ENCODE results near the gene FAM170B. TPM values are rescaled to one million over a fixed set of nuclear protein-coding genes. Genes with fewer than 3 reads are reported as not detected.

The FAM170B gene
- total RNA-seq, 1 experiment from 2014 or later: not detected

GRCh38 chr10:49112851-49113250, 21.0 kb downstream of the FAM170B start (continued):
- TF ChIP-seq HMGXB4 (CRISPR knock-in tag; IDR thresholded peaks at IDR 0.05): no peak
- TF ChIP-seq ATF3 (CRISPR knock-in tag; conservative IDR thresholded peaks at IDR 0.05): no peak

- no peaks in the 10 kb centered on the region for H3K9me3 Mint-ChIP-seq
These were observed 21.7 kb downstream of the FAM170B start for GRCh38 chr10:49112098-49112497.

GRCh38 chr10:49111320-49111698, 22.5 kb downstream of the FAM170B start:
- Mint-ChIP-seq H3K9me3 (no peaks in the 10 kb centered on the region), H3K36me3 (no peaks in the 10 kb centered on the region)
- no peak for TF ChIP-seq ZNF232 (CRISPR knock-in tag; IDR thresholded peaks at IDR 0.05)
- no peak for TF ChIP-seq RELA (CRISPR knock-in tag; IDR thresholded peaks at IDR 0.05; ENCODE audit: borderline replicate concordance)
- TF ChIP-seq ATF2 (CRISPR knock-in tag; IDR thresholded peaks at IDR 0.05; ENCODE audit: borderline replicate concordance, low read depth): no peak
- TF ChIP-seq ZNF671 (CRISPR knock-in tag; IDR thresholded peaks at IDR 0.05): no peak
- TF ChIP-seq E2F4 (CRISPR knock-in tag; IDR thresholded peaks at IDR 0.05; ENCODE audit: borderline replicate concordance, low read depth): no peak
- no peak for TF ChIP-seq CBFB (CRISPR knock-in tag; IDR thresholded peaks at IDR 0.05; ENCODE audit: low read depth)
- no peak for TF ChIP-seq TCF7 (CRISPR knock-in tag; IDR thresholded peaks at IDR 0.05; ENCODE audit: low read depth)
- no peak for TF ChIP-seq ZNF138 (CRISPR knock-in tag; conservative IDR thresholded peaks at IDR 0.05)
- TF ChIP-seq HMGA2 (CRISPR knock-in tag; IDR thresholded peaks at IDR 0.05): no peak
- no peak for TF ChIP-seq TEAD1 (CRISPR knock-in tag; IDR thresholded peaks at IDR 0.05)
- no peak for TF ChIP-seq GRHL2 (CRISPR knock-in tag; IDR thresholded peaks at IDR 0.05; ENCODE audit: insufficient replicate concordance, severe bottlenecking)
- no peak for TF ChIP-seq USF1 (CRISPR knock-in tag; IDR thresholded peaks at IDR 0.05)
- no peak for TF ChIP-seq JAZF1 (CRISPR knock-in tag; IDR thresholded peaks at IDR 0.05)
- TF ChIP-seq AR (CRISPR knock-in tag; IDR thresholded peaks at IDR 0.05): no peak
- no peak for TF ChIP-seq TP53 (CRISPR knock-in tag; IDR thresholded peaks at IDR 0.05)

More at GRCh38 chr10:49112098-49112497, 21.7 kb downstream of the FAM170B start:
- ChIA-PET POLR2A (no interaction called here), CTCF (no interaction called here)
- no peak for DNase-seq (ENCODE audit: low spot score)
- TF ChIP-seq ESRRA (CRISPR knock-in tag; IDR thresholded peaks at IDR 0.05; ENCODE audit: borderline replicate concordance): no peak
- TF ChIP-seq CREB1 (CRISPR knock-in tag; IDR thresholded peaks at IDR 0.05): no peak
- TF ChIP-seq NFE2L1 (CRISPR knock-in tag; IDR thresholded peaks at IDR 0.05): no peak
- TF ChIP-seq GTF2I (CRISPR knock-in tag; conservative IDR thresholded peaks at IDR 0.05): no peak
- no peak for TF ChIP-seq ZNF281 (CRISPR knock-in tag; IDR thresholded peaks at IDR 0.05)
- Mint-ChIP-seq H3K4me1 (0 out of 2 replicates have a peak, but pooled peaks cover 3% of the 10 kb centered on the region), H3K27me3 (ENCODE audit: low read depth) (peaks cover 21% of the 10 kb centered on the region), H3K27ac (no peak overlapping the region), H3K4me3 (no peak overlapping the region), H3K36me3 (no peaks in the 10 kb centered on the region)
- ATAC-seq: no peak

More at GRCh38 chr10:49111320-49111698, 22.5 kb downstream of the FAM170B start:
- H3K27me3 Mint-ChIP-seq (ENCODE audit: low read depth): peaks cover 19% of the 10 kb centered on the region
- H3K27ac Mint-ChIP-seq: no peak overlapping the region
- ATAC-seq: no peak
- 0 out of 2 replicates have a peak, but pooled peaks cover 3% of the 10 kb centered on the region for H3K4me1 Mint-ChIP-seq
- DNase-seq (ENCODE audit: low spot score): no peak
- CTCF ChIA-PET: no interaction called here
- H3K4me3 Mint-ChIP-seq: no peak overlapping the region
- POLR2A ChIA-PET: no interaction called here
